ENCODE measurements around the gene CNGA1. TPM values are rescaled to one million over a fixed set of nuclear protein-coding genes. Genes with fewer than 3 reads are reported as not detected.

CNGA1 gene
- total and polyA plus RNA-seq, 3 donors from 2014 or later: 0.28 to 1.7 (median 0.47) TPM

DNA sequence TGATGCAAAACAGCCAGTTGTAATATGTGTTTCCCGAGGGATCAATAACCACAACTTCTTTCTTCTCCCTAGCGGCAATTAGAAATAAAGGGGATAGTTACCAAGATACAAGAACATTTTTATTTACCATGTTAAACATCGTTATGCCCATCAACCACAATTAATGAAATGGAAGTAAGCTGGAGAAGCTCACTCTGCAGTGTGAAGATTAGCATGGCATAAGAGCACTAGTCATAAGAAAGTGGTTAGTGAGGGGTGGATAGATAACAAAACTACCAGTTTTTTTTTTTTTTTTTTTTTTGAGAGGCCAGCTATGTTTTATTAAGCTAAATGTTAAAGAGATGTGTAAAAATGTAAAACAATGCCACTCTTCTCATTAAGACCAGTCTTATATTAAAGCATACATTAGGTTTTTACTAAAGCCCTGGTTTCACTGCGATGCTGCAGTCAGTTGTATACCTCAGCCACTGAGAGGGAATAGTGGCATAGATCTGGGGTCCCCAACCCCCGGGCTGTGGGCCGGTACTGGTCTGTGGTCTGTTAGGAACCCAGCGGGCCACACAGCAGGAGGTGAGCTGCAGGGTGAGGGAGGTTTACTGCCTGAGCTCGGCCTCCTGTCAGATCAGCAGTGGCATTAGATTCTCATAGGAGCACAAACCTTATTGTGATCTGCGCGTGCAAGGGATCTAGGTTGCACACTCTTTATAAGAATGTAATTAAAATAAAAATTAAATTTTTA, 74.2 kb downstream of the CNGA1 start:
- 75 to 77% methylated on average over 10 of the region's 10 CpGs for WGBS, 2 donors
- Histone ChIP-seq H3K9me3 (no peaks in the 10 kb centered on the region), H3K4me3 (no peak overlapping the region), H3K27ac (no peak overlapping the region), H3K36me3 (ENCODE audit: low read depth, missing control alignments) (no peaks in the 10 kb centered on the region), H3K4me1 (no peaks in the 10 kb centered on the region), H3K27me3 (no peaks in the 10 kb centered on the region)
- intact Hi-C loops (cut with DNase I; ENCODE audit: low total_unique reads): no loop called here
- no peak for DNase-seq
- TF ChIP-seq, protein P1, sequence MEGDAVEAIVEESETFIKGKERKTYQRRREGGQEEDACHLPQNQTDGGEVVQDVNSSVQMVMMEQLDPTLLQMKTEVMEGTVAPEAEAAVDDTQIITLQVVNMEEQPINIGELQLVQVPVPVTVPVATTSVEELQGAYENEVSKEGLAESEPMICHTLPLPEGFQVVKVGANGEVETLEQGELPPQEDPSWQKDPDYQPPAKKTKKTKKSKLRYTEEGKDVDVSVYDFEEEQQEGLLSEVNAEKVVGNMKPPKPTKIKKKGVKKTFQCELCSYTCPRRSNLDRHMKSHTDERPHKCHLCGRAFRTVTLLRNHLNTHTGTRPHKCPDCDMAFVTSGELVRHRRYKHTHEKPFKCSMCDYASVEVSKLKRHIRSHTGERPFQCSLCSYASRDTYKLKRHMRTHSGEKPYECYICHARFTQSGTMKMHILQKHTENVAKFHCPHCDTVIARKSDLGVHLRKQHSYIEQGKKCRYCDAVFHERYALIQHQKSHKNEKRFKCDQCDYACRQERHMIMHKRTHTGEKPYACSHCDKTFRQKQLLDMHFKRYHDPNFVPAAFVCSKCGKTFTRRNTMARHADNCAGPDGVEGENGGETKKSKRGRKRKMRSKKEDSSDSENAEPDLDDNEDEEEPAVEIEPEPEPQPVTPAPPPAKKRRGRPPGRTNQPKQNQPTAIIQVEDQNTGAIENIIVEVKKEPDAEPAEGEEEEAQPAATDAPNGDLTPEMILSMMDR (IDR thresholded peaks at IDR 0.05): no peak
- TF ChIP-seq POLR2A (IDR thresholded peaks at IDR 0.05): no peak

DNA sequence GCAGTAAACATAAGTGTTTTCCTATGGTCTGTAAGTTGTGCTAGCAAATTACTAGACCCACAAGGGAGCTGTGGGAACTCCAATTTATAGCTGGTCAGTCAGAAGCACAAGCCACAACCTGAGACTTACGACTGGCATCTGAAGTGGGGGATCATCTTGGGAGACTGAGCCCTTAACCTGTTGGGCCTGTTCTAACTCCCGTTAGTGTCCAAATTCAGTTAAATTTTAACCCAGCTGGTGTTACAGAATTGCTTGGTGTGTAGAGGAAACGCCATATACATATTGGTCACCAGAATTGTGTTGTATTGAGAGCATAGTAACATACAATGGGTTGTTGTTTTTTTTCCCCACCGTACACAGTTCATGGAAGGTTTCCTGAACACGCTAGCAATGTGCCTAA, 77.0 kb downstream of the CNGA1 start:
- Histone ChIP-seq H3K9me3 (no peaks in the 10 kb centered on the region), H3K36me3 (ENCODE audit: low read depth, missing control alignments) (no peaks in the 10 kb centered on the region), H3K4me1 (no peaks in the 10 kb centered on the region), H3K27me3 (no peaks in the 10 kb centered on the region), H3K27ac (no peak overlapping the region), H3K4me3 (no peak overlapping the region)
- 85 to 96% methylated on average over 5 of the region's 5 CpGs for WGBS, 2 donors
- TF ChIP-seq, protein P1 (IDR thresholded peaks at IDR 0.05): no peak
- no peak for TF ChIP-seq POLR2A (IDR thresholded peaks at IDR 0.05)
- DNase-seq: no peak
- intact Hi-C loops (cut with DNase I; ENCODE audit: low total_unique reads): no loop called here

DNA sequence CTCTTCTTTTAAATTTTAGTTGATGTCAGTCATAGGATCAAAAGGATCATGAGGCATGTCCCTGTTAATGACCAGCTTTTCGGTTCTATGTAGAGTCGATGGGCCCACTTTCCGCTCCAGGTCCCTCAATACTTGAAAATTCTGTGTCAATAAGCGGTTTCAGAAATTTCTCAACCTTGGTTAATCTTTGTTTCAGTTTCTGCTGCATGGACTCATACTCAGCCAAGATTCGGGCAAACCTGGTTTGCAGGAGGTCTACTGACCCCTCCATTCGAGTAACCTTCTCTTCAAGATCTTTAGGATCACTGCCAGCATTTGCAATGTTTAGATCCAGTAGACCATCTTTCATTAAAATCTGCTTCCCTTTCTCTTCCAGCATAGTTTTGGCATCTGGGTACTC, 80.1 kb downstream of the CNGA1 start:
- 92 to 93% methylated on average over 6 of the region's 6 CpGs for WGBS, 2 donors
- Histone ChIP-seq H3K27ac (no peak overlapping the region), H3K4me3 (no peak overlapping the region), H3K9me3 (no peaks in the 10 kb centered on the region), H3K27me3 (no peaks in the 10 kb centered on the region), H3K4me1 (no peaks in the 10 kb centered on the region), H3K36me3 (ENCODE audit: low read depth, missing control alignments) (no peaks in the 10 kb centered on the region)
- TF ChIP-seq, protein P1 (IDR thresholded peaks at IDR 0.05): no peak
- TF ChIP-seq POLR2A (IDR thresholded peaks at IDR 0.05): no peak
- intact Hi-C loops (cut with DNase I; ENCODE audit: low total_unique reads): no loop called here
- no peak for DNase-seq

- no peak overlapping the region for H3K4me3 ChIP-seq
- peaks cover 4% of the 10 kb centered on the region for H3K4me1 ChIP-seq
- H3K27ac ChIP-seq: no peak overlapping the region
- no peaks in the 10 kb centered on the region for H3K9me3 ChIP-seq
- intact Hi-C loops (cut with DNase I; ENCODE audit: low total_unique reads): no loop called here
- H3K27me3 ChIP-seq: no peaks in the 10 kb centered on the region
- WGBS, 2 donors: 23 to 27% methylated on average over 4 of the region's 4 CpGs
- no peak for DNase-seq
- TF ChIP-seq, protein P1 (IDR thresholded peaks at IDR 0.05): peak; percentile 5 to 57 (median 37)
- TF ChIP-seq POLR2A (IDR thresholded peaks at IDR 0.05): no peak
- no peaks in the 10 kb centered on the region for H3K36me3 ChIP-seq (ENCODE audit: low read depth, missing control alignments)
Measured at GRCh38 chr4:47933840-47934239, 82.6 kb downstream of the CNGA1 start.

Measured in testis (tissue), 3 donors.